ENCODE data around the gene KATNAL2. TPM values are rescaled to one million over a fixed set of nuclear protein-coding genes. Genes with fewer than 3 reads are reported as not detected.

The KATNAL2 gene
- total RNA-seq, 1 donor from 2014 or later = 5.4 TPM

- intact Hi-C loops (cut with micrococcal nuclease) = no loop called here
- peaks cover 39% of the 10 kb centered on the region for H3K36me3 ChIP-seq
- no peak overlapping the region for H3K4me3 ChIP-seq
- no peak overlapping the region for H3K27ac ChIP-seq (replicated peaks)
- no peaks in the 10 kb centered on the region for H3K9me3 ChIP-seq (replicated peaks)
- TF ChIP-seq CTCF (IDR thresholded peaks at IDR 0.05; ENCODE audit: borderline replicate concordance) = no peak
- H3K27me3 ChIP-seq (ENCODE audit: low read depth) = no peaks in the 10 kb centered on the region
- no peak for DNase-seq
- H3K4me1 ChIP-seq = no peaks in the 10 kb centered on the region
Measured at GRCh38 chr18:47118981-47119380, 201.6 kb downstream of the KATNAL2 start.

- no peak overlapping the region for H3K27ac ChIP-seq (replicated peaks)
- H3K4me1 ChIP-seq = no peaks in the 10 kb centered on the region
- no peaks in the 10 kb centered on the region for H3K9me3 ChIP-seq (replicated peaks)
- no peaks in the 10 kb centered on the region for H3K27me3 ChIP-seq (ENCODE audit: low read depth)
- intact Hi-C loops (cut with micrococcal nuclease) = no loop called here
- no peak for TF ChIP-seq CTCF (IDR thresholded peaks at IDR 0.05; ENCODE audit: borderline replicate concordance)
- no peak for DNase-seq
- peaks cover 24% of the 10 kb centered on the region for H3K36me3 ChIP-seq
- no peak overlapping the region for H3K4me3 ChIP-seq
Measured at GRCh38 chr18:47120428-47120827, 203.0 kb downstream of the KATNAL2 start.

GRCh38 chr18:47121146-47121545 lies 203.7 kb downstream of the KATNAL2 start:
- no peak overlapping the region for H3K27ac ChIP-seq (replicated peaks)
- no peaks in the 10 kb centered on the region for H3K4me1 ChIP-seq
- H3K36me3 ChIP-seq = peaks cover 26% of the 10 kb centered on the region
- no peaks in the 10 kb centered on the region for H3K9me3 ChIP-seq (replicated peaks)
- no peak overlapping the region for H3K4me3 ChIP-seq
- no peak for DNase-seq
- no peaks in the 10 kb centered on the region for H3K27me3 ChIP-seq (ENCODE audit: low read depth)
- TF ChIP-seq CTCF (IDR thresholded peaks at IDR 0.05; ENCODE audit: borderline replicate concordance) = no peak
- intact Hi-C loops (cut with micrococcal nuclease) = no loop called here

GRCh38 chr18:47141289-47141688 lies 223.9 kb downstream of the KATNAL2 start:
- intact Hi-C loops (cut with micrococcal nuclease) = no loop called here
- TF ChIP-seq CTCF (IDR thresholded peaks at IDR 0.05; ENCODE audit: borderline replicate concordance) = no peak

GRCh38 chr18:47143153-47143552 lies 225.8 kb downstream of the KATNAL2 start:
- Histone ChIP-seq H3K27me3 (ENCODE audit: low read depth) (no peaks in the 10 kb centered on the region), H3K9me3 (replicated peaks) (no peaks in the 10 kb centered on the region), H3K36me3 (no peaks in the 10 kb centered on the region), H3K4me1 (peaks cover 66% of the 10 kb centered on the region), H3K27ac (replicated peaks) (no peak overlapping the region), H3K4me3 (no peak overlapping the region)
- intact Hi-C loops (cut with micrococcal nuclease) = no loop called here
- no peak for TF ChIP-seq CTCF (IDR thresholded peaks at IDR 0.05; ENCODE audit: borderline replicate concordance)
- no peak for DNase-seq

More at GRCh38 chr18:47141289-47141688, 223.9 kb downstream of the KATNAL2 start:
- no peak for DNase-seq
- Histone ChIP-seq H3K27ac (replicated peaks) (no peak overlapping the region), H3K4me3 (no peak overlapping the region), H3K9me3 (replicated peaks) (no peaks in the 10 kb centered on the region), H3K27me3 (ENCODE audit: low read depth) (no peaks in the 10 kb centered on the region), H3K36me3 (peaks cover 10% of the 10 kb centered on the region), H3K4me1 (peaks cover 49% of the 10 kb centered on the region)

Measured in left ventricle myocardium inferior (tissue), 1 donor.